ENCODE results near the gene HPCAL1.
A peak's percentile ranks its signal among the peaks of the same experiment; 100 is the strongest.

HPCAL1 gene

GRCh38 chr2:10338270-10339188 is 35.8 kb downstream of the HPCAL1 start:
- no peak for DNase-seq

GRCh38 chr2:10339647-10340592 is 37.2 kb downstream of the HPCAL1 start:
- DNase-seq, result no peak

GRCh38 chr2:10340593-10340975 is 37.9 kb downstream of the HPCAL1 start:
- no peak for DNase-seq

- peak; percentile 41 for DNase-seq
Observed at GRCh38 chr2:10341193-10341592, 38.5 kb downstream of the HPCAL1 start.

- no peak for DNase-seq
Observed at GRCh38 chr2:10342245-10342951, 39.7 kb downstream of the HPCAL1 start.

- DNase-seq, result no peak
Observed at GRCh38 chr2:10343191-10343590, 40.5 kb downstream of the HPCAL1 start.

GRCh38 chr2:10343658-10344057 is 41.0 kb downstream of the HPCAL1 start:
- DNase-seq, result no peak

GRCh38 chr2:10344105-10345066 is 41.7 kb downstream of the HPCAL1 start:
- DNase-seq, result no peak

GRCh38 chr2:10345126-10345525 is 42.4 kb downstream of the HPCAL1 start:
- no peak for DNase-seq

- no peak for DNase-seq
Observed at GRCh38 chr2:10345813-10346212, 43.1 kb downstream of the HPCAL1 start.

GRCh38 chr2:10346929-10347561 is 44.3 kb downstream of the HPCAL1 start:
- peak; percentile 60 for DNase-seq

GRCh38 chr2:10347562-10347948 is 44.9 kb downstream of the HPCAL1 start:
- DNase-seq, result no peak

GRCh38 chr2:10348891-10349290 is 46.2 kb downstream of the HPCAL1 start:
- DNase-seq, result no peak

GRCh38 chr2:10350761-10351160 is 48.1 kb downstream of the HPCAL1 start:
- no peak for DNase-seq

GRCh38 chr2:10352361-10352760 is 49.7 kb downstream of the HPCAL1 start:
- DNase-seq, result no peak

- DNase-seq, result no peak
Observed at GRCh38 chr2:10352972-10353371, 50.3 kb downstream of the HPCAL1 start.

- DNase-seq, result no peak
Observed at GRCh38 chr2:10353931-10354330, 51.2 kb downstream of the HPCAL1 start.

GRCh38 chr2:10354399-10354798 is 51.7 kb downstream of the HPCAL1 start:
- DNase-seq, result no peak

GRCh38 chr2:10355471-10356438 is 53.1 kb downstream of the HPCAL1 start:
- DNase-seq, result no peak

- no peak for DNase-seq
Observed at GRCh38 chr2:10356439-10356811, 53.7 kb downstream of the HPCAL1 start.
